WTC11 (cell line): ENCODE results near the gene KIAA0930. TPM values are rescaled to one million over a fixed set of nuclear protein-coding genes. Genes with fewer than 3 reads are reported as not detected.

Experiments
- ESRRA ChIP-seq: sonication (generic); formaldehyde crosslinking; IDR thresholded peaks from 2 replicates; pipeline ENCODE4 v1.8.1; 2022; ENCODE audit warnings: mild to moderate bottlenecking, missing genetic modification reagents, borderline replicate concordance
- GTF2I ChIP-seq: fragments of 250-450 bp; sonication (Bioruptor Pico); conservative IDR thresholded peaks from 2 replicates; pipeline ENCODE4 v1.4.0; 2021; ENCODE audit warnings: mild to moderate bottlenecking
- NFE2L1 ChIP-seq: sonication (generic); formaldehyde crosslinking; IDR thresholded peaks from 2 replicates; pipeline ENCODE4 v1.8.1; 2023; ENCODE audit warnings: missing genetic modification reagents
- NR2C2 ChIP-seq: sonication (generic); formaldehyde crosslinking; IDR thresholded peaks from 2 replicates; pipeline ENCODE4 v1.8.0; 2022; ENCODE audit warnings: mild to moderate bottlenecking, missing genetic modification reagents
- TEAD1 ChIP-seq: sonication (generic); formaldehyde crosslinking; IDR thresholded peaks from 2 replicates; pipeline ENCODE4 v1.8.0; 2022; ENCODE audit warnings: mild to moderate bottlenecking, missing genetic modification reagents
- ZNF121 ChIP-seq: sonication (generic); formaldehyde crosslinking; IDR thresholded peaks from 2 replicates; pipeline ENCODE4 v1.8.0; 2023; ENCODE audit warnings: missing genetic modification reagents
- ZNF317 ChIP-seq: sonication (generic); formaldehyde crosslinking; IDR thresholded peaks from 2 replicates; pipeline ENCODE4 v1.8.1; 2023; ENCODE audit warnings: low read depth, mild to moderate bottlenecking, moderate library complexity, missing genetic modification reagents, borderline replicate concordance
- ZNF671 ChIP-seq: fragments of 250-450 bp; sonication (Bioruptor Pico); IDR thresholded peaks from 2 replicates; pipeline ENCODE4 v1.8.0; 2021; ENCODE audit warnings: mild to moderate bottlenecking
- total RNA-seq: library from RNA; stranded (reverse); gene quantifications from 3 replicates; pipeline ENCODE4 v1.2.3, GENCODE V29; 2021
- TF ChIP-seq, protein P1 (sequence below): sonication (generic); formaldehyde crosslinking; IDR thresholded peaks from 2 replicates; pipeline ENCODE4 v1.8.1; 2023; ENCODE audit warnings: mild to moderate bottlenecking, missing genetic modification reagents
- TF ChIP-seq, protein P2 (sequence below): sonication (generic); formaldehyde crosslinking; IDR thresholded peaks from 2 replicates; pipeline ENCODE4 v1.8.0; 2022; ENCODE audit warnings: mild to moderate bottlenecking, missing genetic modification reagents
- TF ChIP-seq, protein P3 (sequence below): sonication (generic); formaldehyde crosslinking; IDR thresholded peaks from 2 replicates; pipeline ENCODE4 v1.8.0; 2022; ENCODE audit warnings: mild to moderate bottlenecking, missing genetic modification reagents
- TF ChIP-seq, protein P4 (sequence below): sonication (generic); formaldehyde crosslinking; IDR thresholded peaks from 2 replicates; pipeline ENCODE4 v1.8.0; 2023; ENCODE audit warnings: mild to moderate bottlenecking, missing genetic modification reagents
- TF ChIP-seq, protein P5 (sequence below): fragments of 250-450 bp; sonication (Bioruptor Pico); IDR thresholded peaks from 2 replicates; pipeline ENCODE4 v1.9.0; 2021; ENCODE audit warnings: mild to moderate bottlenecking
- TF ChIP-seq, protein P6 (sequence below): fragments of 250-450 bp; sonication (Bioruptor Pico); IDR thresholded peaks from 2 replicates; pipeline ENCODE4 v1.9.0; 2021; ENCODE audit warnings: mild to moderate bottlenecking, borderline replicate concordance
- TF ChIP-seq, protein P7 (sequence below): sonication (generic); formaldehyde crosslinking; IDR thresholded peaks from 2 replicates; pipeline ENCODE4 v1.8.1; 2023; ENCODE audit warnings: mild to moderate bottlenecking, missing genetic modification reagents
- TF ChIP-seq, protein P8 (sequence below): sonication (generic); formaldehyde crosslinking; IDR thresholded peaks from 2 replicates; pipeline ENCODE4 v1.8.0; 2023; ENCODE audit warnings: missing genetic modification reagents
- TF ChIP-seq, protein P9 (sequence below): sonication (generic); formaldehyde crosslinking; IDR thresholded peaks from 2 replicates; pipeline ENCODE4 v1.8.1; 2023; ENCODE audit warnings: mild to moderate bottlenecking, missing genetic modification reagents, moderate library complexity
- TF ChIP-seq, protein P10 (sequence below): sonication (generic); formaldehyde crosslinking; IDR thresholded peaks from 2 replicates; pipeline ENCODE4 v1.8.1; 2022; ENCODE audit warnings: mild to moderate bottlenecking, missing genetic modification reagents, moderate library complexity, borderline replicate concordance

KIAA0930 gene
- total RNA-seq, 1 experiment from 2014 or later = 62.1 TPM

DNA sequence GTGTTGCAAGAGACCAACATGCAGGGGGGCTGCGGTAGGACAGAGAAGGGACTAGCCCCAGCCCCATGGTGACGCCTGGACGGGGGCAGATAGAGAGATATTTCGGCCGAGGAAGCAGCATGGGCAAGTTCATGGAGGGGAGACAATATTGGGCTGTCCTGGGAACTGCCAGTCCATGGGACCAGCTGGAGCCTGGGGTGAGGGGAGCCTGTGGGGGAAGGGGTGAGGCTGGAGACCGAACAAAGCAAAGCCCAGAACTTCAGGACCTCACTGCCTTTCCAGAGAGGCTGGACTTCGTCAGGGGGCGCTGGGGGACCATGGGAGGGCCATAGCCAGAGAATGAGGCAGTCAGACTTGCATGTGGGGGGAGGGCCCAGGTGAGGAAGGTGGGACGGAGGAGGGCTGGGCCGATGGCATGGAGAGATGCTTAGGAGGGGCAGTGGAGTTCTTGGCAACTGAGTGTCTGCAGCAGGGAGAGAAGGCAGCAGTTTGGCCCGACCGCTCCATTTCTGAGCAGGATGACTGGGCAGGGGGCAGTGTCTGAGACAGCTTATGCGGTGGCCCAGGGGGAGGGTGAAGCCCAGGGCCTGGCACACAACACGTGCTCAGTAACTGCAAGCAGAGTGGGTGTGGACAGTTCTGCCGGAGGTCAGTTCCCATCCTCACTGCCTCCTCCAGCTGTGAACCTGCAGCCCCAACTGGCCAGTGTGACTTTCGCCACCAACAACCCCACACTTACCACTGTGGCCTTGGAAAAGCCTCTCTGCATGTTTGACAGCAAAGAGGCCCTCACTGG, 44.8 kb upstream of the KIAA0930 start (continued):
- TF ChIP-seq, protein P1, sequence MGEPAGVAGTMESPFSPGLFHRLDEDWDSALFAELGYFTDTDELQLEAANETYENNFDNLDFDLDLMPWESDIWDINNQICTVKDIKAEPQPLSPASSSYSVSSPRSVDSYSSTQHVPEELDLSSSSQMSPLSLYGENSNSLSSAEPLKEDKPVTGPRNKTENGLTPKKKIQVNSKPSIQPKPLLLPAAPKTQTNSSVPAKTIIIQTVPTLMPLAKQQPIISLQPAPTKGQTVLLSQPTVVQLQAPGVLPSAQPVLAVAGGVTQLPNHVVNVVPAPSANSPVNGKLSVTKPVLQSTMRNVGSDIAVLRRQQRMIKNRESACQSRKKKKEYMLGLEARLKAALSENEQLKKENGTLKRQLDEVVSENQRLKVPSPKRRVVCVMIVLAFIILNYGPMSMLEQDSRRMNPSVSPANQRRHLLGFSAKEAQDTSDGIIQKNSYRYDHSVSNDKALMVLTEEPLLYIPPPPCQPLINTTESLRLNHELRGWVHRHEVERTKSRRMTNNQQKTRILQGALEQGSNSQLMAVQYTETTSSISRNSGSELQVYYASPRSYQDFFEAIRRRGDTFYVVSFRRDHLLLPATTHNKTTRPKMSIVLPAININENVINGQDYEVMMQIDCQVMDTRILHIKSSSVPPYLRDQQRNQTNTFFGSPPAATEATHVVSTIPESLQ = no peak
- TF ChIP-seq, protein P2, sequence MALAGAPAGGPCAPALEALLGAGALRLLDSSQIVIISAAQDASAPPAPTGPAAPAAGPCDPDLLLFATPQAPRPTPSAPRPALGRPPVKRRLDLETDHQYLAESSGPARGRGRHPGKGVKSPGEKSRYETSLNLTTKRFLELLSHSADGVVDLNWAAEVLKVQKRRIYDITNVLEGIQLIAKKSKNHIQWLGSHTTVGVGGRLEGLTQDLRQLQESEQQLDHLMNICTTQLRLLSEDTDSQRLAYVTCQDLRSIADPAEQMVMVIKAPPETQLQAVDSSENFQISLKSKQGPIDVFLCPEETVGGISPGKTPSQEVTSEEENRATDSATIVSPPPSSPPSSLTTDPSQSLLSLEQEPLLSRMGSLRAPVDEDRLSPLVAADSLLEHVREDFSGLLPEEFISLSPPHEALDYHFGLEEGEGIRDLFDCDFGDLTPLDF (CRISPR knock-in tag) = no peak
- TF ChIP-seq ZNF121 (CRISPR knock-in tag) (no peak), TEAD1 (no peak), NR2C2 (CRISPR knock-in tag) (no peak), GTF2I (CRISPR knock-in tag) (no peak), ZNF317 (no peak), ESRRA (CRISPR knock-in tag) (no peak), NFE2L1 (no peak), ZNF671 (no peak)
- TF ChIP-seq, protein P3, sequence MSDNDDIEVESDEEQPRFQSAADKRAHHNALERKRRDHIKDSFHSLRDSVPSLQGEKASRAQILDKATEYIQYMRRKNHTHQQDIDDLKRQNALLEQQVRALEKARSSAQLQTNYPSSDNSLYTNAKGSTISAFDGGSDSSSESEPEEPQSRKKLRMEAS (CRISPR knock-in tag) = 0 out of 2 replicates have a peak, but pooled peaks have one; percentile 2
- TF ChIP-seq, protein P4, sequence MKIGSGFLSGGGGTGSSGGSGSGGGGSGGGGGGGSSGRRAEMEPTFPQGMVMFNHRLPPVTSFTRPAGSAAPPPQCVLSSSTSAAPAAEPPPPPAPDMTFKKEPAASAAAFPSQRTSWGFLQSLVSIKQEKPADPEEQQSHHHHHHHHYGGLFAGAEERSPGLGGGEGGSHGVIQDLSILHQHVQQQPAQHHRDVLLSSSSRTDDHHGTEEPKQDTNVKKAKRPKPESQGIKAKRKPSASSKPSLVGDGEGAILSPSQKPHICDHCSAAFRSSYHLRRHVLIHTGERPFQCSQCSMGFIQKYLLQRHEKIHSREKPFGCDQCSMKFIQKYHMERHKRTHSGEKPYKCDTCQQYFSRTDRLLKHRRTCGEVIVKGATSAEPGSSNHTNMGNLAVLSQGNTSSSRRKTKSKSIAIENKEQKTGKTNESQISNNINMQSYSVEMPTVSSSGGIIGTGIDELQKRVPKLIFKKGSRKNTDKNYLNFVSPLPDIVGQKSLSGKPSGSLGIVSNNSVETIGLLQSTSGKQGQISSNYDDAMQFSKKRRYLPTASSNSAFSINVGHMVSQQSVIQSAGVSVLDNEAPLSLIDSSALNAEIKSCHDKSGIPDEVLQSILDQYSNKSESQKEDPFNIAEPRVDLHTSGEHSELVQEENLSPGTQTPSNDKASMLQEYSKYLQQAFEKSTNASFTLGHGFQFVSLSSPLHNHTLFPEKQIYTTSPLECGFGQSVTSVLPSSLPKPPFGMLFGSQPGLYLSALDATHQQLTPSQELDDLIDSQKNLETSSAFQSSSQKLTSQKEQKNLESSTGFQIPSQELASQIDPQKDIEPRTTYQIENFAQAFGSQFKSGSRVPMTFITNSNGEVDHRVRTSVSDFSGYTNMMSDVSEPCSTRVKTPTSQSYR = 0 out of 2 replicates have a peak, but pooled peaks have one; percentile 23
- TF ChIP-seq, protein P5, sequence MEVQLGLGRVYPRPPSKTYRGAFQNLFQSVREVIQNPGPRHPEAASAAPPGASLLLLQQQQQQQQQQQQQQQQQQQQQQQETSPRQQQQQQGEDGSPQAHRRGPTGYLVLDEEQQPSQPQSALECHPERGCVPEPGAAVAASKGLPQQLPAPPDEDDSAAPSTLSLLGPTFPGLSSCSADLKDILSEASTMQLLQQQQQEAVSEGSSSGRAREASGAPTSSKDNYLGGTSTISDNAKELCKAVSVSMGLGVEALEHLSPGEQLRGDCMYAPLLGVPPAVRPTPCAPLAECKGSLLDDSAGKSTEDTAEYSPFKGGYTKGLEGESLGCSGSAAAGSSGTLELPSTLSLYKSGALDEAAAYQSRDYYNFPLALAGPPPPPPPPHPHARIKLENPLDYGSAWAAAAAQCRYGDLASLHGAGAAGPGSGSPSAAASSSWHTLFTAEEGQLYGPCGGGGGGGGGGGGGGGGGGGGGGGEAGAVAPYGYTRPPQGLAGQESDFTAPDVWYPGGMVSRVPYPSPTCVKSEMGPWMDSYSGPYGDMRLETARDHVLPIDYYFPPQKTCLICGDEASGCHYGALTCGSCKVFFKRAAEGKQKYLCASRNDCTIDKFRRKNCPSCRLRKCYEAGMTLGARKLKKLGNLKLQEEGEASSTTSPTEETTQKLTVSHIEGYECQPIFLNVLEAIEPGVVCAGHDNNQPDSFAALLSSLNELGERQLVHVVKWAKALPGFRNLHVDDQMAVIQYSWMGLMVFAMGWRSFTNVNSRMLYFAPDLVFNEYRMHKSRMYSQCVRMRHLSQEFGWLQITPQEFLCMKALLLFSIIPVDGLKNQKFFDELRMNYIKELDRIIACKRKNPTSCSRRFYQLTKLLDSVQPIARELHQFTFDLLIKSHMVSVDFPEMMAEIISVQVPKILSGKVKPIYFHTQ (CRISPR knock-in tag) = no peak
- TF ChIP-seq, protein P6, sequence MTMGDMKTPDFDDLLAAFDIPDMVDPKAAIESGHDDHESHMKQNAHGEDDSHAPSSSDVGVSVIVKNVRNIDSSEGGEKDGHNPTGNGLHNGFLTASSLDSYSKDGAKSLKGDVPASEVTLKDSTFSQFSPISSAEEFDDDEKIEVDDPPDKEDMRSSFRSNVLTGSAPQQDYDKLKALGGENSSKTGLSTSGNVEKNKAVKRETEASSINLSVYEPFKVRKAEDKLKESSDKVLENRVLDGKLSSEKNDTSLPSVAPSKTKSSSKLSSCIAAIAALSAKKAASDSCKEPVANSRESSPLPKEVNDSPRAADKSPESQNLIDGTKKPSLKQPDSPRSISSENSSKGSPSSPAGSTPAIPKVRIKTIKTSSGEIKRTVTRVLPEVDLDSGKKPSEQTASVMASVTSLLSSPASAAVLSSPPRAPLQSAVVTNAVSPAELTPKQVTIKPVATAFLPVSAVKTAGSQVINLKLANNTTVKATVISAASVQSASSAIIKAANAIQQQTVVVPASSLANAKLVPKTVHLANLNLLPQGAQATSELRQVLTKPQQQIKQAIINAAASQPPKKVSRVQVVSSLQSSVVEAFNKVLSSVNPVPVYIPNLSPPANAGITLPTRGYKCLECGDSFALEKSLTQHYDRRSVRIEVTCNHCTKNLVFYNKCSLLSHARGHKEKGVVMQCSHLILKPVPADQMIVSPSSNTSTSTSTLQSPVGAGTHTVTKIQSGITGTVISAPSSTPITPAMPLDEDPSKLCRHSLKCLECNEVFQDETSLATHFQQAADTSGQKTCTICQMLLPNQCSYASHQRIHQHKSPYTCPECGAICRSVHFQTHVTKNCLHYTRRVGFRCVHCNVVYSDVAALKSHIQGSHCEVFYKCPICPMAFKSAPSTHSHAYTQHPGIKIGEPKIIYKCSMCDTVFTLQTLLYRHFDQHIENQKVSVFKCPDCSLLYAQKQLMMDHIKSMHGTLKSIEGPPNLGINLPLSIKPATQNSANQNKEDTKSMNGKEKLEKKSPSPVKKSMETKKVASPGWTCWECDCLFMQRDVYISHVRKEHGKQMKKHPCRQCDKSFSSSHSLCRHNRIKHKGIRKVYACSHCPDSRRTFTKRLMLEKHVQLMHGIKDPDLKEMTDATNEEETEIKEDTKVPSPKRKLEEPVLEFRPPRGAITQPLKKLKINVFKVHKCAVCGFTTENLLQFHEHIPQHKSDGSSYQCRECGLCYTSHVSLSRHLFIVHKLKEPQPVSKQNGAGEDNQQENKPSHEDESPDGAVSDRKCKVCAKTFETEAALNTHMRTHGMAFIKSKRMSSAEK = no peak
- TF ChIP-seq, protein P7, sequence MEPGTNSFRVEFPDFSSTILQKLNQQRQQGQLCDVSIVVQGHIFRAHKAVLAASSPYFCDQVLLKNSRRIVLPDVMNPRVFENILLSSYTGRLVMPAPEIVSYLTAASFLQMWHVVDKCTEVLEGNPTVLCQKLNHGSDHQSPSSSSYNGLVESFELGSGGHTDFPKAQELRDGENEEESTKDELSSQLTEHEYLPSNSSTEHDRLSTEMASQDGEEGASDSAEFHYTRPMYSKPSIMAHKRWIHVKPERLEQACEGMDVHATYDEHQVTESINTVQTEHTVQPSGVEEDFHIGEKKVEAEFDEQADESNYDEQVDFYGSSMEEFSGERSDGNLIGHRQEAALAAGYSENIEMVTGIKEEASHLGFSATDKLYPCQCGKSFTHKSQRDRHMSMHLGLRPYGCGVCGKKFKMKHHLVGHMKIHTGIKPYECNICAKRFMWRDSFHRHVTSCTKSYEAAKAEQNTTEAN (CRISPR knock-in tag) = no peak
- TF ChIP-seq, protein P8, sequence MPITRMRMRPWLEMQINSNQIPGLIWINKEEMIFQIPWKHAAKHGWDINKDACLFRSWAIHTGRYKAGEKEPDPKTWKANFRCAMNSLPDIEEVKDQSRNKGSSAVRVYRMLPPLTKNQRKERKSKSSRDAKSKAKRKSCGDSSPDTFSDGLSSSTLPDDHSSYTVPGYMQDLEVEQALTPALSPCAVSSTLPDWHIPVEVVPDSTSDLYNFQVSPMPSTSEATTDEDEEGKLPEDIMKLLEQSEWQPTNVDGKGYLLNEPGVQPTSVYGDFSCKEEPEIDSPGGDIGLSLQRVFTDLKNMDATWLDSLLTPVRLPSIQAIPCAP (CRISPR knock-in tag) = no peak
- TF ChIP-seq, protein P9, sequence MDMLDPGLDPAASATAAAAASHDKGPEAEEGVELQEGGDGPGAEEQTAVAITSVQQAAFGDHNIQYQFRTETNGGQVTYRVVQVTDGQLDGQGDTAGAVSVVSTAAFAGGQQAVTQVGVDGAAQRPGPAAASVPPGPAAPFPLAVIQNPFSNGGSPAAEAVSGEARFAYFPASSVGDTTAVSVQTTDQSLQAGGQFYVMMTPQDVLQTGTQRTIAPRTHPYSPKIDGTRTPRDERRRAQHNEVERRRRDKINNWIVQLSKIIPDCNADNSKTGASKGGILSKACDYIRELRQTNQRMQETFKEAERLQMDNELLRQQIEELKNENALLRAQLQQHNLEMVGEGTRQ (CRISPR knock-in tag) = 0 out of 2 replicates have a peak, but pooled peaks have one; percentile 6
- TF ChIP-seq, protein P10, sequence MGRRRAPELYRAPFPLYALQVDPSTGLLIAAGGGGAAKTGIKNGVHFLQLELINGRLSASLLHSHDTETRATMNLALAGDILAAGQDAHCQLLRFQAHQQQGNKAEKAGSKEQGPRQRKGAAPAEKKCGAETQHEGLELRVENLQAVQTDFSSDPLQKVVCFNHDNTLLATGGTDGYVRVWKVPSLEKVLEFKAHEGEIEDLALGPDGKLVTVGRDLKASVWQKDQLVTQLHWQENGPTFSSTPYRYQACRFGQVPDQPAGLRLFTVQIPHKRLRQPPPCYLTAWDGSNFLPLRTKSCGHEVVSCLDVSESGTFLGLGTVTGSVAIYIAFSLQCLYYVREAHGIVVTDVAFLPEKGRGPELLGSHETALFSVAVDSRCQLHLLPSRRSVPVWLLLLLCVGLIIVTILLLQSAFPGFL (CRISPR knock-in tag) = no peak
